ENCODE measurements around the gene CHKA.

CHKA gene

GRCh38 chr11:68071281-68072048 lies 49.7 kb downstream of the CHKA start:
- no peak for DNase-seq (ENCODE audit: low read depth, low spot score)

DNA sequence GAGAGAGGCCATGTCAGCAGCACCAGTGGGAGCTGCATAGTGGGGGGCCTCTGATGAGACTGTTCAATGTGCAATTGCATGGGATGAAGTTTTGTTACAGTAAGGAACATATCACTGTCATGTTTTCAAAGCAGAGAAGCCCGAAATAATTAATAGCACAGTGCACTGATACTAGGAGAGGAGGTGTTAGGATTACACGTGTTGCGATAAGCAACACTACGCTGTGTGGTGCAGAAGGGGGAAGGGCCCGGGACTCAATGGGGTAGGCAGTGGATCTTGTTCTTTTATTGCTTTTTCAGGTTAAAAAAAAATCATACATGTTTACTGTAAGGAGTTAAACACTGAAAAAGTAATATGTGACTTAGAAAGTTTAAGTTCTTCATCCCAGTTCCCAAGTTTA lies 53.2 kb downstream of the CHKA start:
- no peak for DNase-seq (ENCODE audit: low read depth, low spot score)

GRCh38 chr11:68066742-68067141 lies 54.4 kb downstream of the CHKA start:
- no peak for DNase-seq (ENCODE audit: low read depth, low spot score)

DNA sequence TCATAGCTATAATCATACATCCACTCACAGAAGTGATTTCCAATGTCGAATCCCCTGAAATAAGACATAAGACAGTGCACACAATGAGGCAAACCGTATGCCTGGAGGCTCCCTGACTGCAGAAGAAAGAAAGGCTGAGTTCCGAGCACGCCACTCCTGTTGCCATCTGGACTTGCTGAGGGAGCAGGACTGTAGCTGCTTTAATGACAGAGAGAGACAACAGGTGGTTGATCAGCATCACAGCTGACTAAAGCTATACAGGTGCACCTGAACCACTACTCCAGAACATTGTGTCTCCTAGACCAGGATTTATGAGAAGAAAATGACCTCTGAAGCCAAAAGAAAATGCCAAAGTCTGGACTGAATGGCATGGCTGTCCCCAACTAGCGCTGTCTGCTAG lies 55.3 kb downstream of the CHKA start:
- DNase-seq (ENCODE audit: low read depth, low spot score), result no peak

GRCh38 chr11:68064926-68065325 lies 56.3 kb downstream of the CHKA start:
- DNase-seq (ENCODE audit: low read depth, low spot score), result no peak

DNA sequence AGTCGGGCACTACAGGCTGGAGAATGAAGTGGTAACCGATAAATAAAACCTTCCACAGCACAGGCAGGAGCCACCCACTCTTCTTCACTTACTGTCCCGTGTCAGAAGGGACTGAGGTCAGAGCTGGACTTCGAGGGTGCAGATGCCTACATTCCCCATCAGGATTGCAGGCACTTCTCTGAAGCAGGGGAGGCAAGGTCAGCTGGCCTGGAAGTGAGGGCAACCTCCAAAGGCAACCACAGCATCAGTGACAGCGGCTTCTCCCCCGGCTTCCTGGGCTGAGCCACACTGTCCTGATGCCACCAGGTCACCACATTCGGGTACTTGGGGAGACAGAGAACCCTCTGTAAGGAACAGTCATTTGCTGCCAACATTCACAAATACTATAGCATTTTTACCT lies 59.7 kb downstream of the CHKA start:
- DNase-seq (ENCODE audit: low read depth, low spot score), result no peak

GRCh38 chr11:68057807-68058206 lies 63.4 kb downstream of the CHKA start:
- DNase-seq (ENCODE audit: low read depth, low spot score), result no peak

- DNase-seq (ENCODE audit: low read depth, low spot score), result no peak
Measured at GRCh38 chr11:68056317-68057285, 64.6 kb downstream of the CHKA start.

DNA sequence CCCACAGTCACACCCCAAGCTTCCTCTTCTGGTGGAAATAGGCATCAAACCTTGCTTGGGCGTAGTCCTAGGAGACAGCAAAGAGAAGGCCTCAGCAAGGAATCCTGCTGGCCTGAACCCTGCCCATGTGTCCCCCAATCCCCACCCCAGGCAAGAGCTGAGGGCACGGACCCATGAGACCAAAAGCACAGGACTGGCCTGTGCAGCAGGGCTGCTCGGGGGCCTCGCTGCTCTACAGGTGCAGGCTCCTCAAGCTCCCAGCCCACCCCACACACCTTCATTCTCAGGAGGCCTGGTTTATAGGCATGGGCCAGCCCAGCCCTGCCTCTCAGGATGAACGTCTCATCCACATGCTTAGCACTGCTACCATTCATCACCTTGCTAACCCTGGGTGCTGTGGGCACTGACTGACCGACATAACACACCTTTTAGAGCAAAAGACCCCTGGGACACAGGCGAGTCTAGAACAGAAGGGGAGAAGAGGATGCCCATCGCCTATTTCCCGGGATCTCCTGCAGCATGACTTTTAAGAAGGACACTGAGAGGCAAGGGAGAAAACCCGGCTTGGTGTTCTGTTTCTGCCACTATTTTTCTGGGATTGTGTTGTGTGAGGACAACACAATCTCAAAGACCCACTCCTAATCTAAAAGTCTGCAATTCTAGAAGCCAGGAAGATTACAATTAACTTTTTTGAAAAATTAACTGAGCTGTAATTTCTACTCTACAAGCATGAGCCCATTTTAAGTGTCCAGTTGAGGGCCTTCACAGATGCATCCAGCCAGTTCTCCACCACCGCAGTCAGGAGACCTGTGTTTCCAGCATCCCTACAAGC lies 67.0 kb downstream of the CHKA start:
- no peak for DNase-seq (ENCODE audit: low read depth, low spot score)

- no peak for DNase-seq (ENCODE audit: low read depth, low spot score)
Measured at GRCh38 chr11:68053117-68053516, 68.1 kb downstream of the CHKA start.

DNA sequence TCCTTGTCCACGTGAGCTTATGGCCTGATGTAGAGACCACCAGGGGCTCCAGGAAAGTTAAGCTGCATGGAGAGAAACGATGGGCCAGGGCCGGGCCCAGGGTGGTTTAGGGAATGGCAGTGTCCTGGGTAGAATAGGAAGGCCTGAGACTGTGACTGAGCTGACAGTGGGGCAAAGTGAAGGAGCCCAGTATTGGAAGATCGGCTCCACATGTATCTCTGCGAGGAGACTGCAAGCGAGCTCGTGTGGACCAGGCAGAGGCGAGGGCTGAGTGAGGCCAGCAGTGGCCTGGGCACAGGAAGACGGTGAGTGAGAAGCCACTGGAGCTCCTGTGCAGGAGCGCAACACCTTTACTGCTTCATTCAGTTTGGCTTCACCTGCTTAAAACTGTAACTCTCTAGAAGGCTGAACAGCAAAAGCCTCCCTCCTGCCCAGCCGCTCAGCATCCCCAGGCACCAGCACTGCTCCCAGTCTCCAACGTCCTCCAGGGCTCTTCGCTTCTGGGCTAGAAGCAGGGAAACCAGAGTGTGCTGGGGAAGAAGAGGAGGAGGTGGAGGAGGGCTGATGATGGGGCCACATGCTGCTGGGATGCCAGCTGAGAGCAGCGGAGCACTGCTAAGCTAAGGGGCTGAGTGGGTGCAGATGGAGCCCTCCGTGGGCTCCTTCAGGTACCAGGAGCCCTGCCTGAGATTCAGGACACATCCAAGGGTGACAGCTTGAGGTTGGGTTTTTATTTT lies 68.9 kb downstream of the CHKA start:
- DNase-seq (ENCODE audit: low read depth, low spot score), result no peak

DNA sequence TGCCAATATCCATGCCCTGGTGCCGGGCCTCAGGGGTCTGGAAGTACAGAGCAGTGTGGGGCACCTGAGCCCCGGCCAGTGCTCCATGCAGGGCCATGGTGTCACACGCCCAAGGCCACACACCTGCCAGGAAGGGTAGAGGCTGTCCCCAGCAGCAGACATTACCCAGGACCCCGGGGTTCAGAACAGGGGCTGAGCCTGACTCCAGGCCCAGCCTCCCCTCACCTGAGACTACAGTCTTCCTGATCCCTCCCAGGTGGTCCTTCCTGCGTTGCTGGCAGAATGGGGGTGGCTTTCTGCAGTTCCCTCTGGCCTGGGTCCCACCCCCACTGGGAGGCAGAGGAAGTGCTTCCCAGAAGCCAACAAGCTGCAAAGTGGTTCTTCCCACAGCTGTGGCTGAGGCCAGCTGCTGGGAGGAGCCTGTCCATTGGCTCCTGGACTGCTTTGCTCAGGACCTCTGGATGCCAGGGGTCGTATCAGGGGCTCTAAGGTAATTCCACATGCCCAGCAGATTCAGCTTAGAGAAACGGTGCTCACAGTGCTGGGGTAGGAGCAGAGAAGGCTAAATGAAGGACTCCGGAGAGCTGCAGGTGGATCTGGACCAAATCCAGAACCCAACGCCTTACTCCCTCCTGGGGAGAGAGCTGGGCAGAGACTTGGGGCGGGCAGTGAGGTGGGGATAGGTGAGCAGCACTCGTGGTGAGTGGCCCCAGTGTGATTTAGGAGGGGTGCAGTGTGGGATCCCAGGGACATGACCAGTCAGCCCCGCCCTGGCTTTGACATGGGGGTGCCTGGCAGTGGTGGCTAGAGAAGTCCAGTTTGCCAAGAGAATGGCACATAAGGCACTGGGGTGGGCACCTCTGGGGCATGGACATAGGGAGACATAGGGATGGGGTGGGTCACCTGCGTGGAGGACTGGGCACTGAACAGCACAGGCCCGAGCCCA lies 69.7 kb downstream of the CHKA start:
- no peak for DNase-seq (ENCODE audit: low read depth, low spot score)

DNA sequence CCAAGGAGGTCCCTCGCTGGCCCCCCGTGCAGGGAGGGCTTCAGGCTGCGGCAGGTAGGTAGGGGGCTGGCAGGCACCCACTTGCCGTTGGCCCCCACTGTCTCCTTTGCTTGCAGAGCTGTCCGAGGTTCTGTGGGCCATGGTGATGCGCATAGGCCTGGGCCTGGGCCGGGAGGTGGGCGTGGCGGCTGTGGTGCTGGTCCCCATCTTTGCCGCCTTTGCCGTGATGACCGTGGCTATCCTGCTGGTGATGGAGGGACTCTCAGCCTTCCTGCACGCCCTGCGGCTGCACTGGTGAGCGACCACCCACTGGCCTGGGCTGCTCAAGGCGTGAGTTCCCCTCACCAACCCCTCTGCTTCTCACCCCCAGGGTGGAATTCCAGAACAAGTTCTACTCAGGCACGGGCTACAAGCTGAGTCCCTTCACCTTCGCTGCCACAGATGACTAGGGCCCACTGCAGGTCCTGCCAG lies 70.8 kb downstream of the CHKA start:
- no peak for DNase-seq (ENCODE audit: low read depth, low spot score)

DNA sequence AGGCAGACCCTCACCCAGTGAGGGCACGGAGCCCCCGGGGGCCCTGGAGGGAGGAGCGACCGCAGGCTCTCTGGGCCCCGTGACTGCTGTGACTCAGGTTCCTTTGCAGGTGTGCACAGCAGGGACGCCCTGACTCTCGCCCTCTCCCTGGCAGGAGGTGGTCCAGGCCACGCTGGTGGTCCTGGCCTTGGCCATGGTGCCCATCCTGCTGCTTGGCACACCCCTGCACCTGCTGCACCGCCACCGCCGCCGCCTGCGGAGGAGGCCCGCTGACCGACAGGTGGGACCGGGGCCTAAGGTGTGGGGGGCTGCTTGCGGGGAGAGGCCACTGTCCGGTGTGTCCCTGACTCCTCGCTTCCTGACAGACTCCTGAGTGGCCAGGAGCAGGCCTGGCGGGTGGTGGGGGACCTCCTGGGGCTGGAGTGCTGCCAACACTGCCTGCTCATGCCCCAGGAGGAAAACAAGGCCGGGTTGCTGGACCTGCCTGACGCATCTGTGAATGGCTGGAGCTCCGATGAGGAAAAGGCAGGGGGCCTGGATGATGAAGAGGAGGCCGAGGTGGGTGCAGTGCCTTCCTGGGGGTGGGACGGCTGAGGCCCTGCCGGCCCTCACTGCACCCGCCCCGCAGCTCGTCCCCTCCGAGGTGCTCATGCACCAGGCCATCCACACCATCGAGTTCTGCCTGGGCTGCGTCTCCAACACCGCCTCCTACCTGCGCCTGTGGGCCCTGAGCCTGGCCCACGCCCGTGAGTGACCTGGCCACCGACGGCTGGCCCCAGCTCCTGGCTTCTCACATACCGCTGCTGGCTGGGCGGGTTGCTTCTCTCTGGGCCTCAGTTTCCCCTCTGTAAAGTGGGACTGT lies 71.4 kb downstream of the CHKA start:
- no peak for DNase-seq (ENCODE audit: low read depth, low spot score)

DNA sequence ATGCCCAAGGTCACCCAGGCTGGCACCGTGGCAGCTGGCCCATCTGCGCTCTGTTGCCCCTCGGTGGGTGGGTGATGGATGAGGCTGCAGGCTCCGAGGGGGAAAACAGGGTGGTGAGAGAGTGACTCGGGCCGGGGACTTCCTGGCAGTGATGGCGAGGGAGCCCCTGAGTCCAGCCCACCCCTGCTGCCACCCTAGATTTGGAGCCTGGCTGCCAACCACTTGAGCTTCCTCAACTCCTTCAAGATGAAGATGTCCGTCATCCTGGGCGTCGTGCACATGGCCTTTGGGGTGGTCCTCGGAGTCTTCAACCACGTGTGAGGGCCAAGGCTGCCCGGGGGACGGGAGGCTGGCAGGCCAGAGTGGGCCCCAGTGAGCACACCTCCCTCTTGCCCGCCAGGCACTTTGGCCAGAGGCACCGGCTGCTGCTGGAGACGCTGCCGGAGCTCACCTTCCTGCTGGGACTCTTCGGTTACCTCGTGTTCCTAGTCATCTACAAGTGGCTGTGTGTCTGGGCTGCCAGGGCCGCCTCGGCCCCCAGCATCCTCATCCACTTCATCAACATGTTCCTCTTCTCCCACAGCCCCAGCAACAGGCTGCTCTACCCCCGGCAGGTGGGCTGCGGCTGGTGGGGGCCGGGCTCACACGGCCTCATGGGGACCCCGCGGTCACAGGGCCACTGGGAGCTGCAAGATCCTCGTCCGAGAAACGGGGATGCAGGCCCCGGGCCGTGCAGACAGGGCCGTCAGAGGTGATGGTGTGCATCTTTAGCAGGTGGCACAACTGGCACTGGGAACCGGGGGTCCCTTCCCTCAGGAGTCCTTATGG lies 72.3 kb downstream of the CHKA start:
- no peak for DNase-seq (ENCODE audit: low read depth, low spot score)

- DNase-seq (ENCODE audit: low read depth, low spot score), result no peak
Measured at GRCh38 chr11:68047437-68048290, 73.5 kb downstream of the CHKA start.

DNA sequence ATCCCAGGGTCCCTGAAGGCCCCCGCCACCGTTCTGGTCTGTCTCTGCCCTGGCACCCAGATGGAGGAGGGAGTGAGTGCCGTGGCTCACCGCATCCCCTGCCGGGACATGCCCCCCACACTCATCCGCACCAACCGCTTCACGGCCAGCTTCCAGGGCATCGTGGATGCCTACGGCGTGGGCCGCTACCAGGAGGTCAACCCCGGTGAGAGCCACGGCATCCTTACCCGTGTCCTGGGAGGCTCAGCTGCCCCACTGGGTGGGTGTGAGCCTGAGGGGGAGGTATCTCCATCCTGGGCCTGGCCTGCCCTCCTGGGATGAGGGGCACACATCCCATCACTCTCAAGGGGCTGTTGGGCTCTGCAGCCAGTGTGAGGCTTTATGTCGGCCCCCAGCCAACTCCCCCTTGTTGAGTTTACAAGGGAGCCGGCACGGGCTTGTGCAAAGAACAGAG lies 76.3 kb downstream of the CHKA start:
- no peak for DNase-seq (ENCODE audit: low read depth, low spot score)

Data from activated CD4-positive, CD25-positive, alpha-beta regulatory T cell treated with anti-CD3 and anti-CD28 coated beads, Interleukin-2, amount 50 U/mL, for 16 hours (primary cell).